Activated CD8-positive, alpha-beta memory T cell treated with anti-CD3 and anti-CD28 coated beads for 4 hours (primary cell): Measurements from ENCODE around the gene NDUFAB1.
"Not testable (repeated sequence)": the region's sequence is repeated elsewhere in the genome, so short reads cannot be mapped to it uniquely, and the experiment has no call there.

Source experiments
- DNase-seq, 2 donors: peaks; one replicate each; pipeline ENCODE4 v3.0.0-alpha.2; 2020; ENCODE audit warnings: low read depth in 2 of 2

NDUFAB1 gene

GRCh38 chr16:23595951-23596720 lies at the start of gene NDUFAB1:
Gene NDUFAB1, minus strand, starts transcription at chr16:23596316. Its CDS starts 26 bp downstream, at chr16:23596290.
- peak; percentile 77 to 80 for DNase-seq

GRCh38 chr16:23642246-23642774 lies 46.2 kb upstream of the NDUFAB1 start:
- DNase-seq: no peak

- peak; percentile 73 to 75 for DNase-seq
These were observed 45.0 kb upstream of the NDUFAB1 start, which contains the start of the genes DCTN5 and PALB2 for GRCh38 chr16:23640931-23641765. Gene DCTN5, plus strand, starts transcription at chr16:23641466. Its CDS starts 77 bp downstream, at chr16:23641543. Gene PALB2, minus strand, starts transcription at chr16:23641310. Its CDS starts 153 bp downstream, at chr16:23641157.

- no peak for DNase-seq
These were observed 44.5 kb upstream of the NDUFAB1 start for GRCh38 chr16:23640615-23640930.

- DNase-seq: no peak
These were observed 39.8 kb upstream of the NDUFAB1 start for GRCh38 chr16:23635958-23636357.

GRCh38 chr16:23634461-23635036 lies 38.4 kb upstream of the NDUFAB1 start:
- DNase-seq: no peak

- not testable (repeated sequence) for DNase-seq
These were observed 35.8 kb upstream of the NDUFAB1 start for GRCh38 chr16:23631874-23632273.

GRCh38 chr16:23629516-23629915 lies 33.4 kb upstream of the NDUFAB1 start:
- no peak for DNase-seq

GRCh38 chr16:23624092-23624491 lies 28.0 kb upstream of the NDUFAB1 start:
- DNase-seq: no peak

GRCh38 chr16:23615805-23616204 lies 19.7 kb upstream of the NDUFAB1 start:
- no peak for DNase-seq

GRCh38 chr16:23611936-23612335 lies 15.8 kb upstream of the NDUFAB1 start:
- no peak for DNase-seq

GRCh38 chr16:23610905-23611304 lies 14.8 kb upstream of the NDUFAB1 start:
- not testable (repeated sequence) for DNase-seq

- DNase-seq: no peak
These were observed 13.8 kb upstream of the NDUFAB1 start for GRCh38 chr16:23609929-23610328.

- no peak for DNase-seq
These were observed 12.1 kb upstream of the NDUFAB1 start for GRCh38 chr16:23608194-23608593.

- no peak for DNase-seq
These were observed 11.6 kb upstream of the NDUFAB1 start for GRCh38 chr16:23607726-23608125.

- DNase-seq: no peak
These were observed 1.1 kb upstream of the NDUFAB1 start for GRCh38 chr16:23597003-23597756.

- no peak for DNase-seq
These were observed 718 bp downstream of the NDUFAB1 start for GRCh38 chr16:23595246-23595950.

- no peak for DNase-seq
These were observed 1.9 kb downstream of the NDUFAB1 start for GRCh38 chr16:23594186-23594585.

GRCh38 chr16:23590181-23590580 lies 5.9 kb downstream of the NDUFAB1 start:
- no peak for DNase-seq

- DNase-seq: no peak
These were observed 8.4 kb downstream of the NDUFAB1 start for GRCh38 chr16:23587726-23588125.
